ENCODE measurements around the gene OR2T27. TPM values are rescaled to one million over a fixed set of nuclear protein-coding genes. Genes with fewer than 3 reads are reported as not detected.
"Not testable (repeated sequence)": the region's sequence is repeated elsewhere in the genome, so short reads cannot be mapped to it uniquely, and the experiment has no call there.

Gene OR2T27
- total RNA-seq = not detected
- not detected for polyA plus RNA-seq
- long read RNA-seq, donor 1 = 0 reads
- long read RNA-seq, donor 2 = 0 reads
- long read RNA-seq, donor 3 = 0 reads
- long read RNA-seq, donor 4 = 0 reads
- long read RNA-seq, donor 5 = 0 reads
- long read RNA-seq, donor 6 = 0 reads
- long read RNA-seq, donor 7 = 0 reads
- long read RNA-seq, donor 8 = 0 reads
- long read RNA-seq, donor 9 = 0 reads
- long read RNA-seq, donor 10 = 0 reads

GRCh38 chr1:248655354-248655753, at the start of gene OR2T27:
Gene OR2T27, minus strand, starts transcription at chr1:248655528. Its CDS starts 4,644 bp downstream, at chr1:248650884.
- 75 to 88% methylated on average over 1 to 2 of the region's 3 CpGs; no CpG with 5 or more reads in 3 of the 5 donors for WGBS, 5 donors
- H3K4me1 ChIP-seq; H3K4me3 ChIP-seq; DNase-seq; H3K27ac ChIP-seq; H3K9me3 ChIP-seq; H3K27me3 ChIP-seq; intact Hi-C loops (cut with DNase I; ENCODE audit: low total_unique reads); H3K36me3 ChIP-seq: not testable (repeated sequence)

- TF ChIP-seq EP300 (IDR thresholded peaks at IDR 0.05) (no peak), POLR2AphosphoS5 (IDR thresholded peaks at IDR 0.05) (no peak), POLR2A (IDR thresholded peaks at IDR 0.05) (no peak)
- TF ChIP-seq, protein P1, sequence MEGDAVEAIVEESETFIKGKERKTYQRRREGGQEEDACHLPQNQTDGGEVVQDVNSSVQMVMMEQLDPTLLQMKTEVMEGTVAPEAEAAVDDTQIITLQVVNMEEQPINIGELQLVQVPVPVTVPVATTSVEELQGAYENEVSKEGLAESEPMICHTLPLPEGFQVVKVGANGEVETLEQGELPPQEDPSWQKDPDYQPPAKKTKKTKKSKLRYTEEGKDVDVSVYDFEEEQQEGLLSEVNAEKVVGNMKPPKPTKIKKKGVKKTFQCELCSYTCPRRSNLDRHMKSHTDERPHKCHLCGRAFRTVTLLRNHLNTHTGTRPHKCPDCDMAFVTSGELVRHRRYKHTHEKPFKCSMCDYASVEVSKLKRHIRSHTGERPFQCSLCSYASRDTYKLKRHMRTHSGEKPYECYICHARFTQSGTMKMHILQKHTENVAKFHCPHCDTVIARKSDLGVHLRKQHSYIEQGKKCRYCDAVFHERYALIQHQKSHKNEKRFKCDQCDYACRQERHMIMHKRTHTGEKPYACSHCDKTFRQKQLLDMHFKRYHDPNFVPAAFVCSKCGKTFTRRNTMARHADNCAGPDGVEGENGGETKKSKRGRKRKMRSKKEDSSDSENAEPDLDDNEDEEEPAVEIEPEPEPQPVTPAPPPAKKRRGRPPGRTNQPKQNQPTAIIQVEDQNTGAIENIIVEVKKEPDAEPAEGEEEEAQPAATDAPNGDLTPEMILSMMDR (IDR thresholded peaks at IDR 0.05) = no peak
- Histone ChIP-seq H3K27me3 (no peaks in the 10 kb centered on the region), H3K36me3 (no peaks in the 10 kb centered on the region), H3K4me1 (no peaks in the 10 kb centered on the region), H3K9me3 (no peaks in the 10 kb centered on the region), H3K4me3 (no peak overlapping the region), H3K27ac (no peak overlapping the region)
- peak in 1 of 2 donors; percentile 7 for DNase-seq
- intact Hi-C loops (cut with DNase I; ENCODE audit: low total_unique reads) = no loop called here
- 41 to 69% (median 45%) methylated on average over 2 of the region's 2 CpGs for WGBS, 5 donors
Observed at GRCh38 chr1:248704606-248705005, 49.3 kb upstream of the OR2T27 start.

DNA sequence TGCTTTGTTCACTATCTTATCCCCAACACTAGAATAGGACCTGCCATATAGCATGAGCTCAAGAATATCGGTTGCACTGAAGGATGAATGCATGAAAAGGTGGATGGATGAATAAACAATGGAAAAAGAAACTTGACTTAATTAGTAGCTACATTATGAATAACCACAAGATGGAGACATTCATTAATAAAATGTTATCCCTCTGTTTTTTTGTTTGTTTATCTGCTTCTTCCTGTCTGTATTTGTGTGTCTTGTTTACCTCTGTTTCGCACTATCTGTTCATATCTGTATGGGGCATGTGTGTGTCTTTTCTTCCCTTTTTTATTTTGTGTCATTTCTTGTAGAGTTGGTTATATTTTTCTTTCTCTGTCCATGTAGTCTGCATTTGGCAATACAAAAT, 48.3 kb upstream of the OR2T27 start:
- 54 to 85% (median 74%) methylated on average over 2 of the region's 2 CpGs for WGBS, 5 donors
- no peak overlapping the region for H3K4me3 ChIP-seq
- no peaks in the 10 kb centered on the region for H3K9me3 ChIP-seq
- H3K4me1 ChIP-seq = no peaks in the 10 kb centered on the region
- H3K27me3 ChIP-seq = no peaks in the 10 kb centered on the region
- H3K27ac ChIP-seq = no peak overlapping the region
- H3K36me3 ChIP-seq = no peaks in the 10 kb centered on the region
- TF ChIP-seq, protein P1 (IDR thresholded peaks at IDR 0.05) = peak in 1 of 7 experiments; percentile 21
- TF ChIP-seq EP300 (IDR thresholded peaks at IDR 0.05) = no peak
- intact Hi-C loops (cut with DNase I; ENCODE audit: low total_unique reads) = no loop called here
- no peak for DNase-seq

DNA sequence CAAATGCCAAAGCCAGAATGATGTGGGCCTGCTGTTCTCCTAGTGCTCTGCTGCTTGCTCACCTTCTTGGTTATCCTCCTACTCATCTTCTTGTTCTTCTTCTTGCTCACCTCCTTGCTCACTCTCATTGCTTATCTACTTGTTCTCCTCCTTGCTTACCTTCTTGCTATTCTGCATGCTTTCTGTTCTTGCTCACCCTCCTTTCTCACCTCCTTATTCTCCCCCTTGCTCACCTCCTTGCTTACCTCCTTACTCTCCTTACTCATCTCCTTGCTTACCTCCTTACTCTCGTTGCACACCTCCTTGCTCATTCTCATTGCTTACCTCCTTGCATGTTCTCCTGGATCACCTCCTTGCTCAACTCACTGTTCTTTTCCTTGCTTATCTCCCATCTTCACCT, 47.4 kb upstream of the OR2T27 start, which contains the start of gene OR14I1:
Gene OR14I1 (minus strand): TSS at position 53 of the 400 bp plus-strand sequence.
- intact Hi-C loops (cut with DNase I; ENCODE audit: low total_unique reads) = no loop called here
- H3K27ac ChIP-seq = no peak within 1 kb of the TSS
- TF ChIP-seq POLR2AphosphoS5 (IDR thresholded peaks at IDR 0.05) = no peak
- H3K27me3 ChIP-seq = no peaks in the 10 kb centered on the region
- DNase-seq = no peak
- WGBS, 5 donors = 53 to 74% (median 72%) methylated on average over 1 of the region's 1 CpG
- H3K36me3 ChIP-seq = no peaks in the 10 kb centered on the region
- no peaks in the 10 kb centered on the region for H3K9me3 ChIP-seq
- H3K4me3 ChIP-seq = no peak within 1 kb of the TSS
- no peaks in the 10 kb centered on the region for H3K4me1 ChIP-seq

DNA sequence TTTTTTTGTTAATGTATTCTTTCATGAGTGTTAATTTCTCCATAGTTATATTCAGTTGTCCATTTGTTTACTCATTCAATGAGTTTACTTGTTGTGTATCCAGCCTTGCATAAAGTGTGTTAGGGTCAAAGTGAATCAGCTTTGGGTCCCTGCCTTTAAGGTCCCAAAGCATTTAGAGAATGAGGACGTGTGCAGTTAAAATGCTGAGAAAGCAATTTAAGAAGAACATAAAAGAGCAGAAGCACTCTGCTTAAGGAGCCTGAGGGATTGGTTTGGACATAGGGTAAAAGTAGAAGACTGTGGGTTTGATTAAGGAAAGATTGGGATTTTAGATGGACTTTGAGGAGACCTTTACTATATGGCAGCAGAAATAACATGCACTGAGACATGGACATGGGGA, 43.8 kb upstream of the OR2T27 start:
- Histone ChIP-seq H3K27me3 (no peaks in the 10 kb centered on the region), H3K4me1 (no peaks in the 10 kb centered on the region), H3K27ac (no peak overlapping the region), H3K36me3 (no peaks in the 10 kb centered on the region), H3K4me3 (no peak overlapping the region), H3K9me3 (no peaks in the 10 kb centered on the region)
- no peak for DNase-seq
- intact Hi-C loops (cut with DNase I; ENCODE audit: low total_unique reads) = no loop called here
- TF ChIP-seq EP300 (IDR thresholded peaks at IDR 0.05) (no peak), POLR2AphosphoS5 (IDR thresholded peaks at IDR 0.05) (no peak), POLR2A (IDR thresholded peaks at IDR 0.05) (no peak)
- TF ChIP-seq, protein P1 (IDR thresholded peaks at IDR 0.05) = no peak
- 59 to 73% (median 61%) methylated on average over 1 of the region's 1 CpG for WGBS, 5 donors

Measured in stomach (tissue), 19 donors.